ENCODE measurements around the gene FAM167B. TPM values are rescaled to one million over a fixed set of nuclear protein-coding genes. Genes with fewer than 3 reads are reported as not detected.

The FAM167B gene
- total and polyA plus RNA-seq, 4 donors, result 0.47 to 9.2 (median 3.8) TPM

DNA sequence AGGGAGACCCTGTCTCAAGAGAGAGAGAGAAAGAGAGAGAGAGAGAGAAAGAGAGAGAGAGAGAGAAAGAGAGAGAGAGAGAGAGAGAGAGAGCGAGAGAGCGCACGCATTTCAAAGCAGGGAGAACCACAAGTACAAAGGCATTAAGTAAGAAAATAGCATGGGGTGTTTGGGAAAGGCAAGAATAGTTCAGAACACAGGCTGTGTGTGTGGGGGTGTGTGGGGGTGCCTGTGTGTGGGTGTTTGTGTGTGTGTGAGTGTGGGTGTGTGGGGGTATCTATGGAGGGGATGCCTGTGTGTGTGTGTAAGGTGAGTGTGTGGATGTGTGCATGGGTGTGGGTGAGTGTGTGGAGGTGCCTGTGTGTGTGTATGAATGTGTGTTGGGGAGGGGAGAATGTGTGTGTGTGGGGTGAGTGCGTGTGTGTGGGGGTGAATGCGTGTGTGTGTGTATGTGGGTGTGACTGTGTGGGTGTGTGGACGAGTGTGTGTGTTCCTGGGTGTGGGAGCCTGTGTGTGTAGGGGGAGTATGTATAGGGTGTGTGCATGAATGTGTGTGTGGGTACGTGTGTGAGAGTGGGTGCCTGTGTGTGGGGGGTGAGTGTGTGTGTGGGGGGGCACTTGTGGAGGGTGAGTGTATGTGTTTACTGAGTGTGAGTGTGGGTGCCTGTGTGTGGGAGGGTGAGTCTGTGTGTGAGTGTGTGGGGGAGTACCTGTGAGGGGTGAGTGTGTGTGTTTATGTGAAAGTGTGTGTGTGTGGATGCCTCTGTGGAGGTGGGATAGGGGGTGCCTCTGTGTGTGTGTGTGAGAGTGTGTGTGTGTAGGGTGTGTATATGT lies 25.8 kb downstream of the FAM167B start:
- TF ChIP-seq NR2F2 (IDR thresholded peaks at IDR 0.05) (no peak), TAF1 (conservative IDR thresholded peaks at IDR 0.05) (no peak), ZBTB33 (IDR thresholded peaks at IDR 0.05) (no peak), FOXA1 (IDR thresholded peaks at IDR 0.05) (no peak), RAD21 (IDR thresholded peaks at IDR 0.05) (no peak), FOXA2 (IDR thresholded peaks at IDR 0.05) (no peak), YY1 (IDR thresholded peaks at IDR 0.05) (no peak), RXRA (IDR thresholded peaks at IDR 0.05) (no peak), GABPA (IDR thresholded peaks at IDR 0.05 in 1 of 2, conservative IDR thresholded peaks at IDR 0.05 in 1 of 2) (no peak), HNF4A (conservative IDR thresholded peaks at IDR 0.05) (no peak), JUND (IDR thresholded peaks at IDR 0.05) (no peak), HNF4G (IDR thresholded peaks at IDR 0.05) (no peak), SP1 (IDR thresholded peaks at IDR 0.05) (no peak), MAX (IDR thresholded peaks at IDR 0.05) (no peak), ATF3 (IDR thresholded peaks at IDR 0.05) (no peak), EGR1 (IDR thresholded peaks at IDR 0.05; ENCODE audit: low read depth in 2 of 2) (no peak)
- TF ChIP-seq, protein P1, sequence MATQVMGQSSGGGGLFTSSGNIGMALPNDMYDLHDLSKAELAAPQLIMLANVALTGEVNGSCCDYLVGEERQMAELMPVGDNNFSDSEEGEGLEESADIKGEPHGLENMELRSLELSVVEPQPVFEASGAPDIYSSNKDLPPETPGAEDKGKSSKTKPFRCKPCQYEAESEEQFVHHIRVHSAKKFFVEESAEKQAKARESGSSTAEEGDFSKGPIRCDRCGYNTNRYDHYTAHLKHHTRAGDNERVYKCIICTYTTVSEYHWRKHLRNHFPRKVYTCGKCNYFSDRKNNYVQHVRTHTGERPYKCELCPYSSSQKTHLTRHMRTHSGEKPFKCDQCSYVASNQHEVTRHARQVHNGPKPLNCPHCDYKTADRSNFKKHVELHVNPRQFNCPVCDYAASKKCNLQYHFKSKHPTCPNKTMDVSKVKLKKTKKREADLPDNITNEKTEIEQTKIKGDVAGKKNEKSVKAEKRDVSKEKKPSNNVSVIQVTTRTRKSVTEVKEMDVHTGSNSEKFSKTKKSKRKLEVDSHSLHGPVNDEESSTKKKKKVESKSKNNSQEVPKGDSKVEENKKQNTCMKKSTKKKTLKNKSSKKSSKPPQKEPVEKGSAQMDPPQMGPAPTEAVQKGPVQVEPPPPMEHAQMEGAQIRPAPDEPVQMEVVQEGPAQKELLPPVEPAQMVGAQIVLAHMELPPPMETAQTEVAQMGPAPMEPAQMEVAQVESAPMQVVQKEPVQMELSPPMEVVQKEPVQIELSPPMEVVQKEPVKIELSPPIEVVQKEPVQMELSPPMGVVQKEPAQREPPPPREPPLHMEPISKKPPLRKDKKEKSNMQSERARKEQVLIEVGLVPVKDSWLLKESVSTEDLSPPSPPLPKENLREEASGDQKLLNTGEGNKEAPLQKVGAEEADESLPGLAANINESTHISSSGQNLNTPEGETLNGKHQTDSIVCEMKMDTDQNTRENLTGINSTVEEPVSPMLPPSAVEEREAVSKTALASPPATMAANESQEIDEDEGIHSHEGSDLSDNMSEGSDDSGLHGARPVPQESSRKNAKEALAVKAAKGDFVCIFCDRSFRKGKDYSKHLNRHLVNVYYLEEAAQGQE (IDR thresholded peaks at IDR 0.05), result no peak
- TF ChIP-seq, protein P2, sequence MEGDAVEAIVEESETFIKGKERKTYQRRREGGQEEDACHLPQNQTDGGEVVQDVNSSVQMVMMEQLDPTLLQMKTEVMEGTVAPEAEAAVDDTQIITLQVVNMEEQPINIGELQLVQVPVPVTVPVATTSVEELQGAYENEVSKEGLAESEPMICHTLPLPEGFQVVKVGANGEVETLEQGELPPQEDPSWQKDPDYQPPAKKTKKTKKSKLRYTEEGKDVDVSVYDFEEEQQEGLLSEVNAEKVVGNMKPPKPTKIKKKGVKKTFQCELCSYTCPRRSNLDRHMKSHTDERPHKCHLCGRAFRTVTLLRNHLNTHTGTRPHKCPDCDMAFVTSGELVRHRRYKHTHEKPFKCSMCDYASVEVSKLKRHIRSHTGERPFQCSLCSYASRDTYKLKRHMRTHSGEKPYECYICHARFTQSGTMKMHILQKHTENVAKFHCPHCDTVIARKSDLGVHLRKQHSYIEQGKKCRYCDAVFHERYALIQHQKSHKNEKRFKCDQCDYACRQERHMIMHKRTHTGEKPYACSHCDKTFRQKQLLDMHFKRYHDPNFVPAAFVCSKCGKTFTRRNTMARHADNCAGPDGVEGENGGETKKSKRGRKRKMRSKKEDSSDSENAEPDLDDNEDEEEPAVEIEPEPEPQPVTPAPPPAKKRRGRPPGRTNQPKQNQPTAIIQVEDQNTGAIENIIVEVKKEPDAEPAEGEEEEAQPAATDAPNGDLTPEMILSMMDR (IDR thresholded peaks at IDR 0.05; ENCODE audit: low read depth, low read length, missing input control), result no peak
- H3K36me3 ChIP-seq (ENCODE audit: control insufficient read depth in 4 of 4, insufficient read depth in 3 of 4, low read depth in 1 of 4, low read length in 3 of 4), result no peaks in the 10 kb centered on the region
- 84% methylated on average over 7 of the region's 7 CpGs for WGBS
- H3K4me1 ChIP-seq (ENCODE audit: control insufficient read depth in 4 of 4, insufficient read depth in 4 of 4, low read length in 3 of 4), result peaks cover 0 to 3% (median 0%) of the 10 kb centered on the region in 4 donors
- no peak overlapping the region for H3K27ac ChIP-seq (ENCODE audit: low read depth in 1 of 2, low read length in 2 of 2)
- H3K9ac ChIP-seq (ENCODE audit: low read depth in 1 of 2, low read length in 2 of 2), result no peak overlapping the region
- no peaks in the 10 kb centered on the region for H3K9me3 ChIP-seq (ENCODE audit: control insufficient read depth in 4 of 4, low read length in 3 of 4)
- no peak overlapping the region for H3K4me3 ChIP-seq (ENCODE audit: low read depth in 1 of 3, low read length in 3 of 3)
- no peak for DNase-seq (ENCODE audit: low spot score)
- no peaks in the 10 kb centered on the region for H3K27me3 ChIP-seq (ENCODE audit: control insufficient read depth in 4 of 4, insufficient read depth in 4 of 4, low read length in 3 of 4)
